MG63 (cell line): ENCODE measurements around the gene SLC25A22. TPM values are rescaled to one million over a fixed set of nuclear protein-coding genes. Genes with fewer than 3 reads are reported as not detected.

Experiments
- DNase-seq: peaks from one replicate; pipeline ENCODE4 v3.0.0-alpha.2; 2020
- H3K27me3 ChIP-seq: fragments of 250-450 bp; sonication (Bioruptor Pico); 2 replicates; pipeline ENCODE4 v1.5.1; 2020; ENCODE audit warnings: mild to moderate bottlenecking, moderate library complexity
- H3K36me3 ChIP-seq: fragments of 250-450 bp; sonication (Bioruptor Pico); 2 replicates; pipeline ENCODE4 v1.5.1; 2020; ENCODE audit warnings: mild to moderate bottlenecking, moderate library complexity
- H3K4me3 ChIP-seq: fragments of 250-450 bp; sonication (Bioruptor Pico); 2 replicates; pipeline ENCODE4 v1.5.1; 2020; ENCODE audit warnings: mild to moderate bottlenecking, moderate library complexity
- H3K9me3 ChIP-seq: fragments of 250-450 bp; sonication (Bioruptor Pico); 2 replicates; pipeline ENCODE4 v1.5.1; 2020; ENCODE audit warnings: mild to moderate bottlenecking, moderate library complexity
- total RNA-seq: library from RNA; depleted of rRNA; stranded (reverse); fragments of >200 nt; shearing (Covaris generic); gene quantifications from 2 replicates; pipeline ENCODE4 v1.2.3, GENCODE V29; 2014; ENCODE audit warnings: low replicate concordance; rRNA removed

SLC25A22 gene
- total RNA-seq, 1 experiment from 2014 or later = 31.3 TPM

DNA sequence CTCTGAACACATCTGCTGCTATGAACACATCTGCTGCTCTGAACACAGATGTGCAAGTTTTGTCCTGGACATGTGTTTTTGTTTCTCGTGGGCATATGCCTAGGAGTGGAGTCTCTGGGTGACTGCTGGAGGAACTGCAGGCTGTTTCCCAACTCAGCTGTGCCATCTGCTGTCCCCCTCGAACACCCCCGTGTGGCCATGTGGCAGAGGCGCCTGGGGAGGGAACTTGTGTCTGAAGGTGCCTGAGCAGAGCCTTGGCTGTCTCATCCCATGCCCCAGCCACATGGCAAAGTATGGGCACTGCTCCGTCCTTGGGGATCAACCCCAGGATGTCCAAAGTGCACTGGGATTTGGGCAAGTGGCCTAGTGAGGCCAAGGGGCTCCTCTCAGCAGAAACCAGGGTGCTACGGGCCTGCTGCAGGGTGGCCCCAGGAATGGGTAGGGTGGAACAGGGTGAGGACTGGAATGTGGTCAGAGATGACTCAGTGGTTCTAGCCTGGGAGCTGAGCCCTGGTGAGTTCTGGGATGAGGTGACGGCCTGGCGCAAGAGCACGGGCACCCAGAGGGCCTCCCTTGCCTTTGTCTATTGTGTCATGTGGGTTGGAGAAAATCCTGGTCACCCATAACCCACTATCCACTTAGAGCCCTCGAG is 35.5 kb downstream of the SLC25A22 start:
- Histone ChIP-seq H3K36me3 (peaks cover 95% of the 10 kb centered on the region), H3K4me3 (no peak overlapping the region), H3K27me3 (no peaks in the 10 kb centered on the region), H3K9me3 (no peaks in the 10 kb centered on the region)
- peak; percentile 67 for DNase-seq

DNA sequence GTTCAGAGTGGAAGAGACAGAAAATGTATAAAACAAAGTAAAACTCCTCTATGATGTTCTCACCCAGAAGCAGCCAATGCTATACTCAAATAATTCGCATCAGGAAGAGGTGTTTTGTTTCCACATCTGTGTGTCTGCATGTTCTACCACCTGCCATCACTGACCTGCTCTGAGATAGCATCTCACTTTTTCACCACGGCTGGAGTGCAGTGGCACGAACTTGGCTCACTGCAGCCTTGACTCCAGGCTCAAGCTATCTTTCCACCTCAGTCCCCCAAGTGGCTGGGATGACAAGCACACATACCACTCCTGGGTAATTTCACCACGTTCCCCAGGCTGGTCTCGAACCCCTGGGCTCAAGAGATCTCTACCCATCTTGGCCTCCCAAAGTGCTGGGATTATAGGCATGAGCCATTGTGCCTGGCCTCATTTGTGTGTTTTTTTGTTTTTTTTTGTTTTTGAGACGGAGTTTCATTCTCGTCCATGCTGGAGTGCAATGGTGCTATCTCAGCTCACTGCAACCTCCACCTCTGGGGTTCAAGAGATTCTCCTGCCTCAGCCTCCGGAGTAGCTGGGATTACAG is 36.5 kb downstream of the SLC25A22 start:
- Histone ChIP-seq H3K4me3 (no peak overlapping the region), H3K27me3 (no peaks in the 10 kb centered on the region), H3K36me3 (peaks cover 95% of the 10 kb centered on the region), H3K9me3 (no peaks in the 10 kb centered on the region)
- DNase-seq = no peak

DNA sequence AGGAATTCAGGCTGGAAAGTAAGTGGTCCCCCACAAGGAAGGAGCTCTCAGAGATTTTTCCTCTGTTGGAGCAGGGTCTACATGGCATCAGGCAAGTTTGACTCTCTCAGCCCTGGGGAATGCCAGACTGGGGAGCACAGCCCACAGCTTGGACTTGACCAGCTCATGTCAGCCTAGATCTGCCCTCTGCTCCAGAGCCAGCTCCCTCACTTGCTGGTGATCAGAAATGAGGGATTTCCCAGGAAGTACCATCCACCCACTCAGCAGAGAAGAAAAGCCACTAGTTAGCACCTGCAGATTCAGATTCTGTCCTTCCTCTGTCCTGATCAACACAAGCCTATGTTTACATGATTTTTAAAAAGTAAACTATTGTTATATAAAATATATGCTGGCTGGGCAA is 37.8 kb downstream of the SLC25A22 start:
- no peak for DNase-seq
- peaks cover 92% of the 10 kb centered on the region for H3K36me3 ChIP-seq
- H3K4me3 ChIP-seq = no peak overlapping the region
- no peaks in the 10 kb centered on the region for H3K9me3 ChIP-seq
- H3K27me3 ChIP-seq = no peaks in the 10 kb centered on the region

DNA sequence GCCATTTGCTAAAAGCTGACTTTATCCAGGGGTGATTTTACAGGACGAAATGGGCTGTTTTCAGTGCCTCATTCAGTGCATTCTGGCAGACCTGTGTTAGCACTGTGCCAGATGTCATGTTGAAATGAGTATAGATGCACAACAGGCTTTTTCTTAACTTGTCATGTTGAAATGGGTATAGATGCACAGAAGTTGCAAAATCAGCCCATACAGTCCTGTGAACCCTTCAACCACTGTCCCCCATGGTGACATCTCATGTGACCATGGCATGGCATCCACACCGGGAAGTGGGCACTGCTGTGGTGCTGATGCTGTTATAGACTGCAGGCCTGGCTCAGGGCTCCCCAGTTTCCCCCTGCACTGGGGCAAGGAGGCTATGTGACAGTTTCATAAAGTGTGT is 48.4 kb downstream of the SLC25A22 start:
- no peak for DNase-seq
- peaks cover 15% of the 10 kb centered on the region for H3K36me3 ChIP-seq
- H3K27me3 ChIP-seq = no peaks in the 10 kb centered on the region
- no peak overlapping the region for H3K4me3 ChIP-seq
- H3K9me3 ChIP-seq = no peaks in the 10 kb centered on the region

DNA sequence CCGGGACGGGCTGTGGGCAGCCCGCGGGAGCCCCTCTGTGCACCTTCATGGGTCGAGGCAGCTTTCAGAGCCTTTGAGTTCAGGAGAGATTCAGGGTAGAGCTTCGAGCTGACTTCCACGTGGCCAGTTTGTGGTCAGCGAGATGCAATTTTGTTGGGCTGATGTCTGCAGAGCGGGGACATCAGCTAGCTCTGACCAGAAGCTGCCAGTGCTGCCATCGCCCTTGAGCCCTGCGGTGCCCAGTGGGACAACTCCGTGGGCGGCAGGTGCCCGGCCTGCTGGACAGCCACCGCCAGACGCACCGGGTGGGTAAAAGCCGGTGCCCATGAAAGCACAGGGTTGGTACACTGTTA is 50.1 kb downstream of the SLC25A22 start:
- no peaks in the 10 kb centered on the region for H3K27me3 ChIP-seq
- peaks cover 11% of the 10 kb centered on the region for H3K36me3 ChIP-seq
- no peak for DNase-seq
- no peaks in the 10 kb centered on the region for H3K9me3 ChIP-seq
- peak overlapping the region; percentile 89 for H3K4me3 ChIP-seq

DNA sequence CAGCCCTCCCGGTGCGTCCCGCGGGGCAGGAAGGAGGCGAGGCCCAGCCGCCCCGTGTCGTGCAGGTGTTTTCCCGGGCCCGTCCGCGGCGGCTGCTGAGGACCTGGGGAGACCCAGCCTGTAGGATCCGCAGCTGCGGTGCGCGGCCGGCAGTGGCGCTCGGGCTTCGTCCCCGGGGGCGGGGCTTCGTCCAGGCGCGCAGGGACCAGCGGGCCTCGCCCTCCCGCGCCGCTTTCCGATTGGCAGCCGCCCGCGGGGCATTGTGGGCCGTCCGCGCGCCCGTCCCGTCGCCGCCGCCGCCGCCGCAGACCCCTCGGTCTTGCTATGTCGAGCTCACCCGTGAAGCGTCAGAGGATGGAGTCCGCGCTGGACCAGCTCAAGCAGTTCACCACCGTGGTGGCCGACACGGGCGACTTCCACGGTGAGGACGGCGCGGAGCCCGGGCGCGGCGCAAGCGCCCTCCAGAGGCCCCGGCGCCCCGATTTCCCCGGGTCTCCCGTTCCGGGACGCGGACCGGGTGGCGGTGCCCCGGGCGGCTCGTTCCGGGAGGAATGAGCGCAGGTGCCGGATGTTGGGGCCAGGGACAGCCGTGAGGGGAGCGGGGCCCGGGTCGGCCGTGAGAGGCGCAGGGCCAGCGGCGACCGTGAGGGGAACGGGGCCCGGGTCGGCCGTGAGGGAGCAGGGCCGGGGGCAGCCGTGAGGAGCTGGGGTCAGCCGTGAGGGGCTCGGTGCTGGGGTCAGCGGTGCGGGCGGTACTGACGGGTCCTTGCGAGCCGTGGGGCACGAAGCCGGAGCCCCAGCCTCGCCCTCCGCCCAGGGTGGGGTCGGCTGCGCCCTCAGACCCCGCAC is 50.7 kb downstream of the SLC25A22 start, which contains the start of gene TALDO1:
Gene TALDO1 (plus strand): TSS at position 307 of the 849 bp plus-strand sequence. CDS start 18 bp downstream, at position 325.
- H3K36me3 ChIP-seq = peaks cover 5% of the 10 kb centered on the region
- no peaks in the 10 kb centered on the region for H3K9me3 ChIP-seq
- H3K4me3 ChIP-seq = peak within 1 kb of the TSS; percentile 89
- DNase-seq = peak; percentile 93
- no peaks in the 10 kb centered on the region for H3K27me3 ChIP-seq

DNA sequence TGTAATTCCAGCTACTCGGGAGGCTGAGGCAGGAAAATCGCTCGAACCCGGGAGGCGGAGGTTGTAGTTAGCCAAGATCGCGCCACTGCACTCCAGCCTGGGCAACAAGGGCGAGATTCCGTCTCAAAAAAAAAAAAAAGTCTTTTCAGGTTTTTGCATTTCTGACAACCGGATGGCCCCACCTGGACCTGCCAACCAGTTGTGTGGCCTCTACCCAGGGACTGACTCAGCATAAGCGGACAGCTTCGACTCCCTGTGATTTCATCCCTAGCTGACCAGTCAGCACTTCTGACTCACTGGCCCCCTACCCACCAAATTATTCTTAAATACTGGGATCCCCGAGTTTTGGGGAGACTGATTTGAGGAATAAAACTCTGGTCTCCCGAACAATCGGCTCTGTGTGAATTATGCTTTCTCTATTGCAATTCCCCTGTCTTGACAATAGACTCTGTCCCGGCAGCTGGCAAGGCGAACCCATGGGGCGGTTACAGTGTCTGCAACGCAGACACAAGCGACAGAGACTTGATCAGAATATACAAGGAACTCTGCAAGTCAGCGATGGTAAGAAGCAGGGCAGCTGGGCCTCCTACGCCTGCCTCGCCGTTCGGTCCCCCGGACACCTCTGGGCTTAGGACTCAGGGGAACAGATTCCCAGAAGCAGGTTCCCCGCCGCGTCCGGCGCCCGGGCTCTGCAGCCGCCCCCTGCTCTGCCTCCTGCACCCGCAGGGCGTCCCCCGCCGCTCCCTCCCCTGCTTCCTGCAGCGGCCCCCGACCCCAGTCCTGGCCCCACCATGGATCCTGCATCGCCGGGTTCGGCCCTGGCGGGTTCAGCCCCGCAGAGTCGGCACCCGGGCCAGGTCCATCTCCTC is 51.6 kb downstream of the SLC25A22 start:
- Histone ChIP-seq H3K4me3 (peak overlapping the region; percentile 89), H3K27me3 (no peaks in the 10 kb centered on the region)
- DNase-seq = no peak

DNA sequence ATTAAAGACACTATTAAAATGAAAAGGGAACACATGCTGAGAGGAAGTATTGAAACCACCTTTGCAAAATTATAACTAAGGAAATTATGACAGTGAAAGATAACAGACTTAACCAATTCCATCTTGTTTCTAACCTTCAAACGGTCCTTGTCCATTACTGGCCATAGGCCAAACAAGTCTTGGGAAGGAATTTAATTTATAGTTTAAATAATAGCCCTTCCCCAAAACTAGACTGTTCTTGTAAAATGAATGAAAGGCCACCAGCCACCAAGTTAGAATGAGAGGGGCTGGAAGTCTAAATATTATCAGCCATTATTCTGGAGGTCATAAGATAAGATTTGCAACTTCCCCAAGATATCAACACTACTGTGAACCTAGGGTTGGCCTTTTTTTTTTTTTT is 52.7 kb downstream of the SLC25A22 start:
- Histone ChIP-seq H3K27me3 (no peaks in the 10 kb centered on the region), H3K4me3 (no peak overlapping the region), H3K9me3 (no peaks in the 10 kb centered on the region), H3K36me3 (no peaks in the 10 kb centered on the region)
- DNase-seq = no peak

More for the DNA sequence above, 51.6 kb downstream of the SLC25A22 start:
- H3K36me3 ChIP-seq = peaks cover under 1% of the 10 kb centered on the region; the same call in 1 of the 2 replicates
- no peaks in the 10 kb centered on the region for H3K9me3 ChIP-seq

DNA sequence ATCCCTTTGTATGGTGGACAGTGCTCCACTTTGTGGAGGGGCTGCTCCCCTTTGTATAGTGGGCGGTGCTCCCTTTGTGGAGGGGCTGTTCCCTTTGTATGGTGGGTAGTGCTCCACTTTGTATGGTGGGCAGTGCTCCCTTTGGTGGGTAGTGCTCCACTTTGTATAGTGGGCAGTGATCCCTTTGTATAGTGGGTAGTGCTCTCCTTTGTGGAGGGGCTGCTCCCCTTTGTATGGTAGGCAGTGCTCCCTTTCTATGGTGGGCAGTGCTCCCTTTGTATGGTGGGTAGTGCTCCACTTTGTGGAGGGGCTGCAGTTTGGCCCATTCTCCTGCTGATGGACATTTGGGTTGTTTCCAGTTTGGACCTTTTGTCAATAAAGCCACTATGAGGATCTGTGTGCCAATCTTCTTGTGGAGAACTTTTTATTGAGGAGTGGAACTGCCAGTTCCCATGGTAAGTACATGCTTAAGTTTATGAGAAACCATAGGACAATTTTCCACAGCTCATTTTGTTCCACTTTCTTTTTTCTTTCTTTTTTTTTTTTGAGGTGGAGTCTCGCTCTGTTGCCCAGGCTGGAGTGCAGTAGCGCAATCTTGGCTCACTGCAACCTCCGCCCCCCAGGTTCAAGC is 55.4 kb downstream of the SLC25A22 start:
- Histone ChIP-seq H3K4me3 (no peak overlapping the region), H3K36me3 (no peaks in the 10 kb centered on the region), H3K9me3 (no peaks in the 10 kb centered on the region), H3K27me3 (no peaks in the 10 kb centered on the region)
- no peak for DNase-seq

DNA sequence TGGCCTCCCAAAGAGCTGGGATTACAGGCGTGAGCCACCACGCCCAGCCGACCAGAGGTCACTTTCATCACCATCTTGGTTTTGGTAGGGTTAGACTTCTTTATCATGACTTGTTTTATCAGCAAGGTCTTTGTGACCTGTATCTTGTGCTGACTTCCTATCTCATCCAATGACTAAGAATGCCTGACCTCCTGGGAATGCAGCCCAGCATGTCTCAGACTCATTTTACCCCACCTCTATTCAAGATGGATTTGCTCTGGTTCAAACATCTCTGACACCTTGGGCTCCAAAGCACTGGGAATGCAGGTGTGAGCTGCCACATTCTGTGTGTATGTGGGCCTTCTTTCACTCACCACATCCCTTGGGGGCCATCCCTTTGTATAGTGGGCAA is 55.9 kb downstream of the SLC25A22 start:
- H3K36me3 ChIP-seq = no peaks in the 10 kb centered on the region
- no peaks in the 10 kb centered on the region for H3K9me3 ChIP-seq
- DNase-seq = no peak
- no peaks in the 10 kb centered on the region for H3K27me3 ChIP-seq
- H3K4me3 ChIP-seq = no peak overlapping the region

Other genes with a start within 250 kb of the SLC25A22 start
- 0.20 and 0.30 TPM in 2 replicates for gene LMNTD2, start 237.5 kb downstream of the SLC25A22 start, total RNA-seq
- 3.0 and 25.8 TPM in 2 replicates for gene RASSF7, start 237.3 kb downstream of the SLC25A22 start, total RNA-seq
- 35.4 and 55.2 TPM in 2 replicates for gene PHRF1, start 221.8 kb downstream of the SLC25A22 start, total RNA-seq
- 9.1 and 10.1 TPM in 2 replicates for gene IRF7, start 182.3 kb downstream of the SLC25A22 start, total RNA-seq
- gene CDHR5, start 173.3 kb downstream of the SLC25A22 start, total RNA-seq = not detected in 2 replicates
- not detected in 2 replicates for gene SCT, start 171.1 kb downstream of the SLC25A22 start, total RNA-seq
- gene DRD4, start 161.0 kb downstream of the SLC25A22 start, total RNA-seq = not detected in 2 replicates
- 14.8 and 34.6 TPM in 2 replicates for gene DEAF1, start 103.1 kb downstream of the SLC25A22 start, total RNA-seq
- gene TMEM80, start 102.5 kb downstream of the SLC25A22 start, total RNA-seq = 32.4 and 98.7 TPM in 2 replicates
- 10.7 and 23.4 TPM in 2 replicates for gene EPS8L2, start 92.0 kb downstream of the SLC25A22 start, total RNA-seq
- 200 and 209 TPM in 2 replicates for gene TALDO1, start 50.8 kb downstream of the SLC25A22 start, total RNA-seq
- 46.1 and 80.1 TPM in 2 replicates for gene GATD1, start 20.8 kb downstream of the SLC25A22 start, total RNA-seq
- not detected in 2 replicates for gene CEND1, start 8.2 kb downstream of the SLC25A22 start, total RNA-seq
- gene PIDD1, start 7.0 kb upstream of the SLC25A22 start, total RNA-seq = 4.9 and 10.8 TPM in 2 replicates
- gene RPLP2, start 11.7 kb upstream of the SLC25A22 start, total RNA-seq = 770 and 1,105 TPM in 2 replicates
- gene PNPLA2, start 20.6 kb upstream of the SLC25A22 start, total RNA-seq = 4.2 and 12.4 TPM in 2 replicates
- not detected in 2 replicates for gene CRACR2B, start 29.6 kb upstream of the SLC25A22 start, total RNA-seq
- gene CD151, start 34.7 kb upstream of the SLC25A22 start, total RNA-seq = 1,173 and 1,451 TPM in 2 replicates
- 9.7 and 190 TPM in 2 replicates for gene POLR2L, start 44.2 kb upstream of the SLC25A22 start, total RNA-seq
- gene TSPAN4, start 44.6 kb upstream of the SLC25A22 start, total RNA-seq = 222 and 399 TPM in 2 replicates
- 88.4 and 139 TPM in 2 replicates for gene CHID1, start 112.5 kb upstream of the SLC25A22 start, total RNA-seq
- 22.2 and 43.1 TPM in 2 replicates for gene AP2A2, start 127.6 kb upstream of the SLC25A22 start, total RNA-seq
- not detected in 2 replicates for gene MUC6, start 238.4 kb upstream of the SLC25A22 start, total RNA-seq